Liver (tissue), 9 donors: ENCODE results near the gene MALAT1. TPM values are rescaled to one million over a fixed set of nuclear protein-coding genes. Genes with fewer than 3 reads are reported as not detected.
A peak's percentile ranks its signal among the peaks of the same experiment; 100 is the strongest.
"Not testable (repeated sequence)": the region's sequence is repeated elsewhere in the genome, so short reads cannot be mapped to it uniquely, and the experiment has no call there.

Experiments used
- DNase-seq: peaks from one replicate; pipeline ENCODE4 v3.0.0-alpha.2; 2017; ENCODE audit warnings: low spot score
- H3K27ac ChIP-seq, 2 donors: one replicate each; pipeline ENCODE4 v1.7.0; 2013; ENCODE audit warnings: inconsistent platforms in 2 of 2, low read length in 2 of 2, control low read depth in 1 of 2, low read depth in 1 of 2, mild to moderate bottlenecking in 1 of 2
- H3K27me3 ChIP-seq, 4 donors: one replicate each; pipeline versions ENCODE4 v1.6.1 to v1.7.0; 2013; ENCODE audit warnings: low read length in 3 of 4, inconsistent platforms in 1 of 4, mild to moderate bottlenecking in 1 of 4, moderate library complexity in 1 of 4; ENCODE audit not compliant: control insufficient read depth in 4 of 4, insufficient read depth in 4 of 4
- H3K36me3 ChIP-seq, 4 donors: one replicate each; pipeline versions ENCODE4 v1.6.1 to v1.7.0; 2013; ENCODE audit warnings: low read length in 3 of 4, mild to moderate bottlenecking in 3 of 4, low read depth in 1 of 4, moderate library complexity in 1 of 4; ENCODE audit not compliant: control insufficient read depth in 4 of 4, insufficient read depth in 3 of 4
- H3K4me1 ChIP-seq, 4 donors: one replicate each; pipeline versions ENCODE4 v1.6.1 to v1.7.0; 2013; ENCODE audit warnings: low read length in 3 of 4, mild to moderate bottlenecking in 3 of 4, moderate library complexity in 1 of 4; ENCODE audit not compliant: control insufficient read depth in 4 of 4, insufficient read depth in 4 of 4
- H3K4me3 ChIP-seq, 3 donors: one replicate each; pipeline versions ENCODE4 v1.6.1 to v1.7.0; 2013; ENCODE audit warnings: low read length in 3 of 3, control low read depth in 1 of 3, low read depth in 1 of 3, mild to moderate bottlenecking in 1 of 3
- H3K9ac ChIP-seq, 2 donors: one replicate each; pipeline ENCODE4 v1.7.0; 2013; ENCODE audit warnings: low read length in 2 of 2, mild to moderate bottlenecking in 2 of 2, moderate library complexity in 2 of 2, control low read depth in 1 of 2, low read depth in 1 of 2
- H3K9me3 ChIP-seq, 4 donors: one replicate each; pipeline versions ENCODE4 v1.6.1 to v1.7.0; 2013; ENCODE audit warnings: low read length in 3 of 4; ENCODE audit not compliant: control insufficient read depth in 4 of 4
- FOXA2 ChIP-seq: IDR thresholded peaks from 2 replicates; pipeline ENCODE4 v1.6.1; 2016; ENCODE audit warnings: antibody characterized with exemption
- GABPA ChIP-seq, 2 donors: IDR thresholded peaks in 1 of 2; conservative IDR thresholded peaks in 1 of 2; 2 replicates each; pipeline ENCODE4 v1.6.1; 2016; ENCODE audit warnings: antibody characterized with exemption in 2 of 2, mild to moderate bottlenecking in 1 of 2, moderate library complexity in 1 of 2
- HNF4A ChIP-seq, 2 donors: conservative IDR thresholded peaks; 2 replicates each; pipeline ENCODE4 v1.6.1; 2016; ENCODE audit warnings: antibody characterized with exemption in 2 of 2, mild to moderate bottlenecking in 2 of 2
- HNF4G ChIP-seq: IDR thresholded peaks from 2 replicates; pipeline ENCODE4 v1.6.1; 2016; ENCODE audit warnings: antibody characterized with exemption
- JUND ChIP-seq, 2 donors: IDR thresholded peaks; 2 replicates each; pipeline ENCODE4 v1.6.1; 2016; ENCODE audit warnings: antibody characterized with exemption in 2 of 2
- MAX ChIP-seq: IDR thresholded peaks from 2 replicates; pipeline ENCODE4 v1.6.1; 2016; ENCODE audit warnings: antibody characterized with exemption
- NR2F2 ChIP-seq: IDR thresholded peaks from 2 replicates; pipeline ENCODE4 v1.6.1; 2016; ENCODE audit warnings: antibody characterized with exemption
- RAD21 ChIP-seq, 2 donors: IDR thresholded peaks; 2 replicates each; pipeline ENCODE4 v1.6.1; 2016; ENCODE audit warnings: antibody characterized with exemption in 2 of 2, mild to moderate bottlenecking in 2 of 2
- TAF1 ChIP-seq: conservative IDR thresholded peaks from 2 replicates; pipeline ENCODE4 v1.6.1; 2016; ENCODE audit warnings: antibody characterized with exemption, mild to moderate bottlenecking
- YY1 ChIP-seq: IDR thresholded peaks from 2 replicates; pipeline ENCODE4 v1.6.1; 2016; ENCODE audit warnings: antibody characterized with exemption, mild to moderate bottlenecking
- ZBTB33 ChIP-seq: IDR thresholded peaks from 2 replicates; pipeline ENCODE4 v1.6.1; 2016; ENCODE audit warnings: antibody characterized with exemption
- WGBS: extraction: QIAGEN DNeasy Blood & Tissue Kit; methylation state at CpG from one replicate; pipeline ENCODE4 v1.1.7; 2013; 5-methylcytosine and 5-hydroxymethylcytosine counted together
- polyA plus RNA-seq, 2 donors: library from polyadenylated mRNA; stranded (reverse) in 1 of 2; unstranded in 1 of 2; fragments of 200-250 nt in 1 of 2; fragments of >200 nt in 1 of 2; fragmentation: Nextera tagmentation in 1 of 2; extraction: Ambion mirVana in 1 of 2; gene quantifications; one replicate each; pipeline versions ENCODE4 v1.2.1 to v1.2.3, GENCODE V29; 2013 to 2015
- total RNA-seq, 2 donors: library from RNA; depleted of rRNA; stranded (reverse); fragments of >200 nt; gene quantifications; one replicate each; pipeline ENCODE4 v1.2.3, GENCODE V29; 2014
- TF ChIP-seq, protein P1 (sequence below): fragments of 150-350 bp; IDR thresholded peaks from 2 replicates; pipeline ENCODE4 v1.5.1; 2017; ENCODE audit warnings: improper control_type of control experiment, low read depth, low read length; ENCODE audit not compliant: missing input control
- TF ChIP-seq, protein P2 (sequence below): IDR thresholded peaks from 2 replicates; pipeline ENCODE4 v1.6.1; 2016; ENCODE audit warnings: antibody characterized with exemption, mild to moderate bottlenecking
- donor health status: healthy.
- donor health status: healthy.
- donor health status: healthy.
- donor health status: healthy.
- donor health status: healthy.

The MALAT1 gene
- total and polyA plus RNA-seq, 4 donors, result 11.9 to 8,306 (median 3,778) TPM

DNA sequence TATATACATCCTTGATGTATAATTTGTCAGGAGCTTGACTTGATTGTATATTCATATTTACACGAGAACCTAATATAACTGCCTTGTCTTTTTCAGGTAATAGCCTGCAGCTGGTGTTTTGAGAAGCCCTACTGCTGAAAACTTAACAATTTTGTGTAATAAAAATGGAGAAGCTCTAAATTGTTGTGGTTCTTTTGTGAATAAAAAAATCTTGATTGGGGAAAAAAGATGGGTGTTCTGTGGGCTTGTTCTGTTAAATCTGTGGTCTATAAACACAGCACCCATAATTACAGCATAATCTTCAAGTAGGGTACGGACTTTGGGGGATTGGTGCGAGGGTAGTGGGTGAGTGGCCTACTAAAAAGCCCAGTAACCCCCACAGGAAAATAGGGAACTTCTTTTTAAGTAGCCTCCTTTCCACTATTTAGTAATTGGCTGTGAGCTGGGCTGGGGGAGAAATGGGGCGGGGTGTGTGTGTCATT lies 7.5 kb downstream of the MALAT1 start:
- 68% methylated on average over 4 of the region's 4 CpGs for WGBS
- H3K9me3 ChIP-seq, result no peaks in the 10 kb centered on the region
- H3K36me3 ChIP-seq, result peaks cover 8 to 47% (median 25%) of the 10 kb centered on the region in 4 donors
- peak; percentile 55 for DNase-seq
- H3K9ac ChIP-seq, result peak overlapping the region; percentile 48 to 100
- TF ChIP-seq FOXA2 (no peak), JUND (IDR thresholded peaks at IDR 0.05) (no peak), RAD21 (IDR thresholded peaks at IDR 0.05) (no peak), HNF4G (no peak), HNF4A (conservative IDR thresholded peaks at IDR 0.05) (no peak), TAF1 (no peak), NR2F2 (no peak), MAX (no peak), YY1 (no peak), ZBTB33 (no peak)
- TF ChIP-seq, protein P1, sequence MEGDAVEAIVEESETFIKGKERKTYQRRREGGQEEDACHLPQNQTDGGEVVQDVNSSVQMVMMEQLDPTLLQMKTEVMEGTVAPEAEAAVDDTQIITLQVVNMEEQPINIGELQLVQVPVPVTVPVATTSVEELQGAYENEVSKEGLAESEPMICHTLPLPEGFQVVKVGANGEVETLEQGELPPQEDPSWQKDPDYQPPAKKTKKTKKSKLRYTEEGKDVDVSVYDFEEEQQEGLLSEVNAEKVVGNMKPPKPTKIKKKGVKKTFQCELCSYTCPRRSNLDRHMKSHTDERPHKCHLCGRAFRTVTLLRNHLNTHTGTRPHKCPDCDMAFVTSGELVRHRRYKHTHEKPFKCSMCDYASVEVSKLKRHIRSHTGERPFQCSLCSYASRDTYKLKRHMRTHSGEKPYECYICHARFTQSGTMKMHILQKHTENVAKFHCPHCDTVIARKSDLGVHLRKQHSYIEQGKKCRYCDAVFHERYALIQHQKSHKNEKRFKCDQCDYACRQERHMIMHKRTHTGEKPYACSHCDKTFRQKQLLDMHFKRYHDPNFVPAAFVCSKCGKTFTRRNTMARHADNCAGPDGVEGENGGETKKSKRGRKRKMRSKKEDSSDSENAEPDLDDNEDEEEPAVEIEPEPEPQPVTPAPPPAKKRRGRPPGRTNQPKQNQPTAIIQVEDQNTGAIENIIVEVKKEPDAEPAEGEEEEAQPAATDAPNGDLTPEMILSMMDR, result no peak
- TF ChIP-seq, protein P2, sequence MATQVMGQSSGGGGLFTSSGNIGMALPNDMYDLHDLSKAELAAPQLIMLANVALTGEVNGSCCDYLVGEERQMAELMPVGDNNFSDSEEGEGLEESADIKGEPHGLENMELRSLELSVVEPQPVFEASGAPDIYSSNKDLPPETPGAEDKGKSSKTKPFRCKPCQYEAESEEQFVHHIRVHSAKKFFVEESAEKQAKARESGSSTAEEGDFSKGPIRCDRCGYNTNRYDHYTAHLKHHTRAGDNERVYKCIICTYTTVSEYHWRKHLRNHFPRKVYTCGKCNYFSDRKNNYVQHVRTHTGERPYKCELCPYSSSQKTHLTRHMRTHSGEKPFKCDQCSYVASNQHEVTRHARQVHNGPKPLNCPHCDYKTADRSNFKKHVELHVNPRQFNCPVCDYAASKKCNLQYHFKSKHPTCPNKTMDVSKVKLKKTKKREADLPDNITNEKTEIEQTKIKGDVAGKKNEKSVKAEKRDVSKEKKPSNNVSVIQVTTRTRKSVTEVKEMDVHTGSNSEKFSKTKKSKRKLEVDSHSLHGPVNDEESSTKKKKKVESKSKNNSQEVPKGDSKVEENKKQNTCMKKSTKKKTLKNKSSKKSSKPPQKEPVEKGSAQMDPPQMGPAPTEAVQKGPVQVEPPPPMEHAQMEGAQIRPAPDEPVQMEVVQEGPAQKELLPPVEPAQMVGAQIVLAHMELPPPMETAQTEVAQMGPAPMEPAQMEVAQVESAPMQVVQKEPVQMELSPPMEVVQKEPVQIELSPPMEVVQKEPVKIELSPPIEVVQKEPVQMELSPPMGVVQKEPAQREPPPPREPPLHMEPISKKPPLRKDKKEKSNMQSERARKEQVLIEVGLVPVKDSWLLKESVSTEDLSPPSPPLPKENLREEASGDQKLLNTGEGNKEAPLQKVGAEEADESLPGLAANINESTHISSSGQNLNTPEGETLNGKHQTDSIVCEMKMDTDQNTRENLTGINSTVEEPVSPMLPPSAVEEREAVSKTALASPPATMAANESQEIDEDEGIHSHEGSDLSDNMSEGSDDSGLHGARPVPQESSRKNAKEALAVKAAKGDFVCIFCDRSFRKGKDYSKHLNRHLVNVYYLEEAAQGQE, result no peak
- H3K27ac ChIP-seq, result peak overlapping the region; percentile 94 to 100
- H3K27me3 ChIP-seq, result no peaks in the 10 kb centered on the region
- no peak overlapping the region for H3K4me3 ChIP-seq
- H3K4me1 ChIP-seq, result peaks cover 0 to 41% (median 21%) of the 10 kb centered on the region in 4 donors

DNA sequence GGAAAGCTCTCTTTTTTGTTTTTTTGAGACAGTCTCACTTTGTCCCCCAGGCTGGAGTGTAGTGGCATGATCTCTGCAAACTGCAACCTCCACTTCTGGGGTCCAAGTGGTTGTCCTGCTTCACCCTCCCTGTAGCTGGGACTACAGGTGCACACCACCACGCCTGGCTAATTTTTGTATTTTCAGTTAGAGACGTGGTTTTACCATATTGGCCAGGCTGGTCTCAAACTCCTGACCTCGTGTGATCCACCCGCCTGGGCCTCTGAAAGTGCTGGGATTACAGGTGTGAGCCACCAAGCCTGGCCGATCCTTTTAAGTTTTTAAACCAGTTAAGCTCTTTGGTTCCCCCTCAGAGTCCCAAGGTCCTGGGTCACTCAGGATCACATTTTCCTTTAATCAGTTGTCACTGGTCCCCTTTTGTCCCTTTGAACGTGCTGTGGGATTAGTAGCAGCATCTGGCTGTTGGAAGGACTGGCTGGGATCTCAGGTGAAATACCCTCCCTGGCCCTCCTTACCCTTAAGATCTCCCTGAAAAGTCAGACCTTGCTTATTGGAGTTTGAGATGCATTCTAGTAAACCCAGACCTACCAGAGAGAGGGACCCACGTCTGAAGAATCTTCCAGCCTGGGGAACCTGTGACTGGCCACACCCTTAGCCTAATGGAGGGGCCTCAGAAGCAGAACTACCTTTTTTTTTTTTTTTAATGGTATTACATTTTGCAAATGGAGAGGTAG lies 8.1 kb downstream of the MALAT1 start:
- DNase-seq, result peak; percentile 59
- Histone ChIP-seq H3K36me3 (peaks cover 8 to 42% (median 25%) of the 10 kb centered on the region in 4 donors), H3K4me3 (no peak overlapping the region), H3K4me1 (peaks cover 0 to 41% (median 21%) of the 10 kb centered on the region in 4 donors), H3K9ac (peak overlapping the region; percentile 48 to 100), H3K27ac (peak overlapping the region; percentile 94 to 100), H3K27me3 (no peaks in the 10 kb centered on the region), H3K9me3 (no peaks in the 10 kb centered on the region)
- no peak for TF ChIP-seq GABPA (IDR thresholded peaks at IDR 0.05 in 1 of 2, conservative IDR thresholded peaks at IDR 0.05 in 1 of 2)
- peak in 1 of 2 donors; percentile 8 for TF ChIP-seq HNF4A (conservative IDR thresholded peaks at IDR 0.05)
- 27% methylated on average over 7 of the region's 7 CpGs for WGBS

- H3K36me3 ChIP-seq, H3K27ac ChIP-seq, H3K9me3 ChIP-seq, H3K4me3 ChIP-seq, H3K4me1 ChIP-seq, H3K27me3 ChIP-seq, DNase-seq, H3K9ac ChIP-seq: not testable (repeated sequence)
- 98% methylated on average over 3 of the region's 3 CpGs for WGBS
These were observed 13.5 kb downstream of the MALAT1 start for GRCh38 chr11:65512311-65512710.
